ENCODE results near the gene RTTN. TPM values are rescaled to one million over a fixed set of nuclear protein-coding genes. Genes with fewer than 3 reads are reported as not detected.

Gene RTTN
- total RNA-seq, 6 experiments from 2014 or later, result 7.7 to 15.9 (median 11.7) TPM

DNA sequence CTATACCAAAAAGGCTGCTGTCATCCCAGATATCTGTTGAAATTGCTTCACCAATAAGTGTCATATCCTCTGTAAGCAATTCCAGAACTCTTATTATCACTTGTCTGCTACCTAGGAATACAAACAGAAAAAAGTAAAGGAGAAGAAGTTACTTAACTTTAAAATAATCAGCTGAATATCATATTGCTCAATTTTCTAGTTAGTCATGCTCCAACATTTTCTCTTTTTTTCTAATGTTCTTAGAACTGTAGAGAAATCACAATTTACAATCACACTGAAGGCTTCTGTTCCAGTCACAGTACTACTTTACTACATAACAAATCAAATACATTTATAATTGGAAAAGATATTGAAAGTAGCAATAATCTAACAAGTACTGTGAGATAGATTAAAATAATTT is 17.4 kb downstream of the RTTN start:
- Mint-ChIP-seq H3K27ac (peak overlapping the region; percentile 2; the same call in 1 of the 2 replicates), H3K4me1 (ENCODE audit: low read depth) (peaks cover 34% of the 10 kb centered on the region), H3K36me3 (ENCODE audit: low read depth) (peaks cover 26% of the 10 kb centered on the region), H3K4me3 (no peak overlapping the region), H3K27me3 (ENCODE audit: insufficient read depth) (no peaks in the 10 kb centered on the region), H3K9me3 (no peaks in the 10 kb centered on the region)
- no peak for DNase-seq
- TF ChIP-seq, protein P1, sequence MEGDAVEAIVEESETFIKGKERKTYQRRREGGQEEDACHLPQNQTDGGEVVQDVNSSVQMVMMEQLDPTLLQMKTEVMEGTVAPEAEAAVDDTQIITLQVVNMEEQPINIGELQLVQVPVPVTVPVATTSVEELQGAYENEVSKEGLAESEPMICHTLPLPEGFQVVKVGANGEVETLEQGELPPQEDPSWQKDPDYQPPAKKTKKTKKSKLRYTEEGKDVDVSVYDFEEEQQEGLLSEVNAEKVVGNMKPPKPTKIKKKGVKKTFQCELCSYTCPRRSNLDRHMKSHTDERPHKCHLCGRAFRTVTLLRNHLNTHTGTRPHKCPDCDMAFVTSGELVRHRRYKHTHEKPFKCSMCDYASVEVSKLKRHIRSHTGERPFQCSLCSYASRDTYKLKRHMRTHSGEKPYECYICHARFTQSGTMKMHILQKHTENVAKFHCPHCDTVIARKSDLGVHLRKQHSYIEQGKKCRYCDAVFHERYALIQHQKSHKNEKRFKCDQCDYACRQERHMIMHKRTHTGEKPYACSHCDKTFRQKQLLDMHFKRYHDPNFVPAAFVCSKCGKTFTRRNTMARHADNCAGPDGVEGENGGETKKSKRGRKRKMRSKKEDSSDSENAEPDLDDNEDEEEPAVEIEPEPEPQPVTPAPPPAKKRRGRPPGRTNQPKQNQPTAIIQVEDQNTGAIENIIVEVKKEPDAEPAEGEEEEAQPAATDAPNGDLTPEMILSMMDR (IDR thresholded peaks at IDR 0.05), result no peak

DNA sequence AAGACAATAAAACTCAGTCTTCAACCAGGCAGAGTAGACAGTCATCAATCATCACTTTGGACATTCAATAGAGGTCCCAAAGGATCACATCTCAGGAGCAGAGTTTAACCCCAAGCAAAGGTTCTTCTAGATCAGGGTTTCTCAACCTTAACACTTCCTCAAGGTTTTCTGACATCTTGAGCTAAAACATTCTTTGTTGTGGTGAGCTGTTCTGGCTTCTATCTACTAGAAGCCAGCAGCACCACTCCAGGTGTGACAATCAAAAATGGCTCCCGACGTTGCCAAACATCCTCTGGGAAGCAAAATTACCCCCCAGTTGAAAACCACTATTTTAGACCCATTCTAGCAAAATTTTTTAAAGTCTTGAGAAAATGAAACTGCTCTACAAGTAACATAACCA is 22.0 kb downstream of the RTTN start:
- Mint-ChIP-seq H3K4me3 (no peak overlapping the region), H3K9me3 (no peaks in the 10 kb centered on the region), H3K36me3 (ENCODE audit: low read depth) (peaks cover 37% of the 10 kb centered on the region), H3K27ac (peak overlapping the region; percentile 46), H3K27me3 (ENCODE audit: insufficient read depth) (no peaks in the 10 kb centered on the region), H3K4me1 (ENCODE audit: low read depth) (peaks cover 57% of the 10 kb centered on the region)
- TF ChIP-seq, protein P1 (IDR thresholded peaks at IDR 0.05), result no peak
- no peak for DNase-seq

DNA sequence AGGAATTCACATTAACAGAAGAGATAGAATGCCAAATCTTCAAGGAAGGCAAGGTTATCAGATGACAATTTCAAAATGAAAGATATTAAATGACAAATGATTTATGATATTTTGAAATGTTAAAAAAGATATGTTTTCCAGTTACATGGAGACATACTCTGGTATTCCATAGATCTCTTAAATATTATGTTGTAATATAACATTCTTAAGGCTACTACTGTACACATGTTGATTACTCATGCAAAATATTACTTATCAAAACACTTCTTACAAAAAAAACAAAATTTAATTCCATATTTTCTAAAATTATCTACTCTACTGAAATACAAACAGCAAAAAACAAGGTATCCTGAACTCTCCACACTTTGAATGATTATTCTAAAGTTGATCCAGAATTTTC is 22.9 kb downstream of the RTTN start:
- no peak for DNase-seq
- Mint-ChIP-seq H3K27me3 (ENCODE audit: insufficient read depth) (no peaks in the 10 kb centered on the region), H3K9me3 (no peaks in the 10 kb centered on the region), H3K27ac (peak overlapping the region; percentile 64), H3K36me3 (ENCODE audit: low read depth) (peaks cover 41% of the 10 kb centered on the region), H3K4me1 (ENCODE audit: low read depth) (peaks cover 58% of the 10 kb centered on the region), H3K4me3 (peak overlapping the region; percentile 28)
- TF ChIP-seq, protein P1 (IDR thresholded peaks at IDR 0.05), result no peak

DNA sequence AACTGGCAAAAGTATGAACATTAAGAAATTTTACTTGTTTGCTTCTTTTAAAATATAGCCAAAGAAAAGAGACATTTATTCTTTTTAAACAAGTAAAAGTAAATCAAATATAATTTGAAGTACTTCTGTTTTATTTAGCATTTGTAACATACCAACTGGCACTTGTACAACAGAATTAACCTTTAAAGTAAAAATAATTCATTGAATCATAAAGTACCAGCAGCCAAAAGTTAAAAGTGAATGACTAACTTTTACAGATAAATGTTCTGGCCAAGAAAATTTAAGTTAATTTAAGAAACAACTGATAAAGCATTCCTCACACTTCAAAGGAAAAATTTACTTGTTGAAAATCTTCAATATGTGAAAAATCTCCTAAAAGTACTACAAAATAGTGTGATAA is 23.8 kb downstream of the RTTN start:
- no peak for DNase-seq
- TF ChIP-seq, protein P1 (IDR thresholded peaks at IDR 0.05), result no peak
- Mint-ChIP-seq H3K4me1 (ENCODE audit: low read depth) (peaks cover 58% of the 10 kb centered on the region), H3K27ac (peak overlapping the region; percentile 67), H3K27me3 (ENCODE audit: insufficient read depth) (no peaks in the 10 kb centered on the region), H3K4me3 (peak overlapping the region; percentile 75), H3K36me3 (ENCODE audit: low read depth) (peaks cover 38% of the 10 kb centered on the region), H3K9me3 (no peaks in the 10 kb centered on the region)

DNA sequence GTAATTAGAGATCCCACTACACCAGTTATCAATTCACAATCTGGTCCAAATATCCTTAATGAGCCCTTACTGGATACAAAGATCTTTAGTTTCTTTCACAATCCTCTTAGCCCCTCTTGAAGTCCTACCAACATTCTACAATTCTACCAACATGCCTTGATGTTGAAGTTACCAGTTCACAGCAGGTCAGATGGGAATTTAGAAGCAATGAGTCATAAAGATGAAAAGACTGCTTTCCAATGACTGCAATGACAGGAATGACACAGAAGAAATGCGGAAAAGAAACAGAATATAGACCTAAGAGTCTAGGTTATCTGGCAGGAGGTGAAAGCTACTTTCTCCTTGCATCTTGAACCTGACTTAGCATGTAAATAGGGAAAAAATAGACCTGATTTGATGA is 24.5 kb downstream of the RTTN start:
- DNase-seq, result peak; percentile 78
- Mint-ChIP-seq H3K27me3 (ENCODE audit: insufficient read depth) (no peaks in the 10 kb centered on the region), H3K36me3 (ENCODE audit: low read depth) (peaks cover 31% of the 10 kb centered on the region), H3K27ac (peak overlapping the region; percentile 79), H3K4me1 (ENCODE audit: low read depth) (peaks cover 58% of the 10 kb centered on the region), H3K9me3 (no peaks in the 10 kb centered on the region), H3K4me3 (peak overlapping the region; percentile 75)
- TF ChIP-seq, protein P1 (IDR thresholded peaks at IDR 0.05), result no peak

DNA sequence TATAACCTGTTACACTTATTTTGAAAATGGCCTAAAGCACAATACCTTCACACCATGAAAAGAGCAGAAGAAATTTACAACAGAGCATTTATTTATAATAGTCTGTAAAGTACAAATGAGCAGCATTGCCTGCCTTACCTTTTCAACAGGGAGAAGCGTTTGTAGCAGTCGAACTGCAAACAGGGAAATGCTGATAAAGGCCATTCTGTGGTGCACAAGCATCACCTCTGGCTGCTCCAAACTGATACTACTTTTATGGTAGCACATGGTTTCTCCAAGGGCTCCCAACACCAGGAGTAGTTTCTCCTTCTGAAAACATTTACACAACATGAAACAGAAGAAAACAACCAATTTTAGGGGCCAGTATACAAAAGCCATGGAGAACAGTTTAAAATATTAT is 28.9 kb downstream of the RTTN start:
- TF ChIP-seq, protein P1 (IDR thresholded peaks at IDR 0.05), result no peak
- H3K4me3 Mint-ChIP-seq, result no peak overlapping the region
- H3K27me3 Mint-ChIP-seq (ENCODE audit: insufficient read depth), result no peaks in the 10 kb centered on the region
- no peak overlapping the region for H3K27ac Mint-ChIP-seq
- DNase-seq, result no peak
- H3K36me3 Mint-ChIP-seq (ENCODE audit: low read depth), result peaks cover 10% of the 10 kb centered on the region; the same call in 1 of the 2 replicates
- H3K9me3 Mint-ChIP-seq, result no peaks in the 10 kb centered on the region
- H3K4me1 Mint-ChIP-seq (ENCODE audit: low read depth), result peaks cover 46% of the 10 kb centered on the region

Data from HFFc6 (cell line).